GM19452 (cell line): ENCODE measurements around the gene EMILIN1.
A peak's percentile ranks its signal among the peaks of the same experiment; 100 is the strongest.
"Not testable (repeated sequence)": the region's sequence is repeated elsewhere in the genome, so short reads cannot be mapped to it uniquely, and the experiment has no call there.

Source experiments
- ATAC-seq: cut with Tn5 transposase; IDR thresholded peaks from one replicate; pipeline ENCODE4 v1.9.1; 2021; ENCODE audit not compliant: unreplicated experiment

EMILIN1 gene

DNA sequence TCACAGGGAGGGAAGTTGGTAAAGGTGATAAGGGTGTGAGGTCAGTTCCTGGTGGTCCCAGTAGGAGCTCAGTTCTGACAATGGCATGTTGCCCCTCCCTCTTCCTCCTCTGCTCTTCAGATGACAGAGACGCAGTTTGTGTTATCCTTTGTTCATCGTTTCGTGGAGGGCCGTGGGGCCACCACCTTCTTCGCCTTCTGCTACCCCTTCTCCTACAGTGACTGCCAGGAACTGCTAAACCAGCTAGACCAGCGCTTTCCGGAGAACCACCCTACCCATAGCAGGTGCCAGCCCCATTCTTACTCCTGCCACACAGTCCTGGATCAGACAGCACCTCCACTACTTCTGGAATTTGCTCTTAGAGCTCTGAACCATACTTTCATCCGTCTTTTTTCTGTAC, 24.6 kb upstream of the EMILIN1 start:
- ATAC-seq = no peak

DNA sequence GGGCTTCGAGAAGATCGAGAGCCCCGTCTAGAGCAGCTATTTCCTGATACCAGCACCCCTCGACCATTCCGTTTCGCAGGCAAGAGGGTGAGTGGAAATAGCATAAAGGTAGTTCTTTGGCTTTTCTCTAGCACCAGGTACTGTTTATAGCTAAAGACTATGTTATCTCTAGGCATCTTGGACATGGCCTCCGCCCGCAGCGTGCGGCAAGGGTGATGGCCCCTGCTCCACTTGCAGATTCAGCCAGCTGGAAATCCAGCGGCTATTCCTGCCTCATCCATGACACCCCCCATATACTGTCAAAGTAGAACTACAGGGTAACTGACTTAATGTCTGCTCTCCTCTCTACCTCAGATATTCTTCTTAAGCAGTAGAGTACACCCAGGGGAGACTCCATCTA, 23.7 kb upstream of the EMILIN1 start:
- no peak for ATAC-seq

DNA sequence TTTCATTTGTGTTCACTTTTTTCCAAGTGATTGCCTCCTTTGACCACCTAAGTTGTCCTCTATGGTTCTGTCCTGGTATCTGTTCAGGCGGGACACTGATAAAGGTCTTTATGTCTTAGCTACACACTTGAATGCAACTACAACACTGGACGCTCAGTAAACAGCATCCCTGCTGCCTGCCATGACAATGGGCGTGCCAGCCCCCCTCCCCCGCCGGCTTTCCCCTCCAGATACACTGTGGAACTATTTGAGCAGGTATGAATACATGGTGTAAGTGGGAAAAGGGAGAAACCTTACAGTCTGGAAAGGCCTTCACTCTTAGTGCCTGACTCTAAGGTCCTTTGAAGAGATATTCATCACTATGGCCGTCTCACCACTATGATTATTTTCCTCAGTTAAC, 21.2 kb upstream of the EMILIN1 start:
- ATAC-seq = no peak

DNA sequence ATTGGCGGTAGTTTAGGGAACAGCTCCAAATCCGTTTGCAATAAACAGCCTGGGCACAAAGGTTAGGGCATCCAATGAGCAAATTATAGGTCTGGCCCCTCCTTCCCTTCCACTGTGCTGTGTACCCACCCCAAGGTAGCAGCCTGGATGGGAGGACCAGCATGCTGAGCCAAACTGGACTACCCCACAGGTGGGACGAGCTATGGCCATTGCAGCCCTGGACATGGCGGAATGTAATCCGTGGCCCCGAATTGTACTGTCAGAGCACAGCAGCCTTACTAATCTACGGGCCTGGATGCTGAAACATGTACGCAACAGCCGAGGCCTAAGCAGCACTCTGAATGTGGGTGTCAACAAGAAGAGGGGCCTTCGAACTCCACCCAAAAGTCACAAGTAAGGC, 20.2 kb upstream of the EMILIN1 start:
- no peak for ATAC-seq

DNA sequence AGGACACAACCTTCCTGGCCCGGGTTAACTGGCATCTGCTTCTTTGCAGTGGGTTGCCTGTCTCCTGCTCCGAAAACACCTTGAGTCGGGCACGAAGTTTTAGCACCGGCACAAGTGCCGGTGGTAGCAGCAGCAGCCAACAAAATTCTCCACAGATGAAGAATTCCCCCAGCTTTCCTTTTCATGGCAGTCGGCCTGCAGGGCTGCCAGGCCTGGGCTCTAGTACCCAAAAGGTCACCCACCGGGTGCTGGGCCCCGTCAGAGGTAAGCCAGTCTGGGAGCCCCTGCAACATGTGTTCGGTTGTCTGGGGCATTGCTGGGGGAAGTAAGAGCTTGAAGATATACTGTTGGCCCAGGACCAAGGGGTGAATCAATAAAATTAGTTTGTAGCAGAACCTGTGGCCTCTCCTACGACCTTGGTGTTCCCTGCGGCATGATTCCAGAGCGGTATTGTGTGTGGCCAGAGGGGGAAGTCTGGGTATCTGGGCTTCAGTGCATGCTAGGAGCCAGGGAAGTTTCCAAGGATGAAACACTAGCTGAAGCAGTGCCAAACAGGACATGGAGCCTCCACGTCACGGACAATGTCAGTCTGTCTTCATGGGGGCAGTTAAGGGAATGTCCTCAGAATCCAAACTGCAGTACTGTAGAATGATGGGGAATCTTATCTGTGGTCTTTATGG, 19.1 kb upstream of the EMILIN1 start:
- ATAC-seq = no peak

DNA sequence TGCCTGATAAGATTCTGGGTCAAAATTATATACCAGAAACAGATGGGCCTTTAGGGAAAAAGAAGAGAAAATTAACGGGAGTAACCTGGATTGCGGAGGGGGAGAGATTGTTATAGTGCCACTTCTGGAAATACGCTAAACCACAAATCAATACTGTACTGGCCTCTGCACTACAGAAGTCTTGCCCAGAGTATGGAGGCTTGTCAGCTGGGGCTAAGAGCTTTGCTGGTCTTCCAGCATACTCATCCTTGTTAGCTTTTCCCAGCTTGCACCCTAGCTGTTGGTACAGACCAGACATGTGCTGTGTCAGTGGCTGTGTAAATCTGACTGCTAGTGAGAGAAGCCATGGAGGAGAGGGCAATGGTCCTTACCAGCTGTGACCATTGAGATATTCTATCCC, 18.1 kb upstream of the EMILIN1 start:
- no peak for ATAC-seq

DNA sequence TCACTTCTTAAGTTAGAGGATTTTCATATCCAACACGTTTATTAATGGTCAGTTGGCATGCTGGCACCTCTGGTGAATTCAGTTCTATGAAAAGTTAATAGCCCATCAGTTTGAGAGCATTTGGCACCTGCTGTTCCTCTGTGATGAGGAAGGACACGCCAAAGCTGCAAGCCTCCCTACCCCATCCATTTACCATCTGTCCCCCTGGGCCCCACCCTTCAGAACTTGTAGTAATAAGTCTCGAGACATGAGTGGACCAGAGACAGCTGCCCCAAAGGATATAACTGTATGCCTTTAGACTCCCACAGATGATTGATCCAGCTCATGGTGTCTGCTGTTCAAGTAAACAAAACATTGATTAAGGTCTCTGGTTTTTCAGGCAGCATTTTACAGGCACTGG, 13.3 kb upstream of the EMILIN1 start:
- ATAC-seq = no peak

DNA sequence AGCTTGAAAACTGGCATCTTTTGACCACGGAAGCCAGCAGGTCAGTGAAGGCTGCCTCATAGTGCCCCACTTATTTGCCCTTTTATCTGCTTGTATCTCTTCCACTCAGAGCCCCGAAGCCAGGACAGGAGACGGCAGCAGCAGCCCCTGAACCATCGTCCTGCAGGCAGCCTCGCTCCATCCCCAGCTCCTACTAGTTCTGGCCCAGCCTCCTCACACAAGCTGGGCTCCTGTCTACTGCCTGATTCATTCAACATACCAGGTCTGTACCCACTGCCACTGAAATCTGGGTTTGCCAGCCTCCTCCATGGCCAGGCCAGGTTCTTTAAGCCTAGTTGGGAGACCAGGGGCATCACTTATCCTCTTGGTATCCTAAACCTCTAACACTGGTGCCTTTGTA, 11.0 kb upstream of the EMILIN1 start:
- no peak for ATAC-seq

DNA sequence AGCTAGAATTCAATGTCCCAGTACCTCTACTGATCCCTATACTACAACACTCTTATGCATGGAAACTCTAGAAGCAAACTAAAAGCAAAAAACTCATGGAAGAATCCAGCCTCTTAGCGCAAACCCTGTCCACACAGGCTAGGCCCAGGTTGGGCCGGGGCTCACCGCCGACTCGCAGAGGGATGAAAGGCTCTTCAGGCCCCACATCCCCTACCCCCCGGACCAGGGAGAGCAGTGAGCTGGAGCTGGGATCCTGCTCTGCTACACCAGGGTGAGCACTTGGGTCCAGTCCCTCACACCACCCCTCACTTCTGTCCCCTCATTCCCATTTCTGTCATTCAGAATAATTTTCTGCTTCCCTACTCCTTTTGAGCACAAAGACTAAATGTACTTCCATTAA, 9.0 kb upstream of the EMILIN1 start:
- no peak for ATAC-seq

DNA sequence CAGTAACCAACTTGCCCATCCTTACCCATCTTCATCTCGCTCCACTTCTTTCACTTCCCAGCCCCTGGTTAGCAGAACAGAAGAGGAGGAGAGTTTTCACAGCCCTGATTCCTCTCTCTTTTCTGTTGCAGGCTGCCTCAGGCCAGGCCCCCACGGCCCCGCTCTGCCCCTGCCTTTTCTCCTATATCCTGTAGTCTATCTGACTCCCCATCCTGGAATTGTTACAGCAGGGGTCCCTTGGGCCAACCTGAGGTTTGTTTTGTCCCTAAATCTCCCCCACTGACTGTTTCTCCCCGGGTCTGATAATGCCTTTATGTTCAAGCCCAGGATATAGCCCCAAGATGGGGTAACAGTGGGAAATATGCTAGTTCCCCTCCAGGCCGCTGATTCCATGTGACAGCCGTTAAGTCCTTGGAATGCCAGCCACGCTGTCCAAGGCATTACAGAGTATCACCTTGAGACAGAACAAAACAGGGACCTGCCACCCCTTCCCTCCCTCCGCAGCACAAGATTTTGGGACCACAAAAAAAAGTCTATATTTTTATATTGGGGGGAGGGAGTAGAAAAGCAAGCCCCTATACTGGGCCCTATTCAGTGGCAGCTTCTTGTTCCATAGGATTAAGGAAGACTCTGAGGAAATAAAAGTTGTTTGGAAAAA, 8.3 kb upstream of the EMILIN1 start:
- no peak for ATAC-seq

DNA sequence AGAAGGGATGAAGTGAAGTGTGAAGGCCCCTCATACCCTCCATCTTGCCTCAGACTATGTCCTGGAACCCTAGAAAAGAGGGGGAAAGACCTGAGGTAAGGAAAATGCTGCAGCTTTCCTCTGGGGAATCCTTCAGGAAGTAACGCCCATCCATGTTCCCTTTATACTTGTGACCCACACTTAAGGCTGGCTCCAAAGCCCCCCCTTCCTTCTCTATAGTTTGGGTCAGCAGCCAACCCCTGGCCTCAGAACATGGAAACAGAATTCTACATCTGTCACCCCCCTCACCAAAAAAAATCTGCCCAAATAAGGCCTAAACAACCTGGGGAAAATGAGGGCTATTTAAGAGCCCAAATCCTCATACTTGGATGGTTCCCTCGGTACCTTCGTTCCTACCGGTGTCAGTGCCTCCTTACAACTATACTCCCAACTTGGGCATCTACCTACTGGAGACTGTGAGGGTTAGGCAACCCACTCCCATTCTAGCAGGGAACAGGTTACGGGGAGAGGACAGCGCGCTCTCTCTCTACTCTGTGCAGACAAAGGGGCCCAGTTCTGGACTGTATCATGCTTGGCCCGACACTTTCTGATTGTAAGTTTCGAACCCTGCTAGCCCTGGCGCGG, 7.7 kb upstream of the EMILIN1 start:
- ATAC-seq = no peak

DNA sequence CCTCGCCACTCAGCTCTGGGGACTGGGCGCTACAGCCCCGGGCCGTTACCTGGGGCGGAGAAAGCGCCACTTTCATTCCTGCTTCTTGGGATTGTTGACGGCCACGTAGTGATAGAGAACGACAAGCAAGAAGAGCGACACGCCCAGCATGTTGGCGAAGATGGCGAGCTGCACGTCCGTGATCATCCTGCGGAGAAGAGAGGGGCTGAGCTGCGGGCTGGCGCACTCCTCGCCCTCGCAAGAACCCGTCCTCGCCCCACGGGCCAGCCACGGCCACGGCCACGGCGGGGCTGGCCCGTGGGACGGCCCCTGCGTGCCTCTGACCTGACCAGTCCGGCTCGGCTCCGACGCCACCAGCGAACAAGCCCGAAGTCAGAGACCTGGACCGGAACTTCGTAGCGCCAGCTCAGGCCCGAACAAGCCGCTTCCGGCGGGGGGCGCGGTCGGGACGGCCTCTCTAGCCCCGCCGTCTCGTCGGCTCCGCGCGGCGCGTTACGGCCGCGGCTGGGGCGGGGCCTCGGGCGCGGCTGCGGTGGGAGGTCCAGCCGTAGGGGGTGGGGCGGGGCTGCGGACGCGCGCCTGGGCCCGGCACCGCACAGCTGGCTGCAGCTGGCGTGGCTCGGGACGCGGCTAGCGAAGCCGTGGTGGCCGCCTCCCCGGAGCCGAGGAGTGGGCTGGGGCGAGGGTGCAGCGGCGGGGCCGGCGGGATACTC, 7.0 kb upstream of the EMILIN1 start, which contains the start of gene OST4:
OST4 (minus strand) TSS at position 378 of the 713 bp plus-strand sequence.
- peak; percentile 80 for ATAC-seq

DNA sequence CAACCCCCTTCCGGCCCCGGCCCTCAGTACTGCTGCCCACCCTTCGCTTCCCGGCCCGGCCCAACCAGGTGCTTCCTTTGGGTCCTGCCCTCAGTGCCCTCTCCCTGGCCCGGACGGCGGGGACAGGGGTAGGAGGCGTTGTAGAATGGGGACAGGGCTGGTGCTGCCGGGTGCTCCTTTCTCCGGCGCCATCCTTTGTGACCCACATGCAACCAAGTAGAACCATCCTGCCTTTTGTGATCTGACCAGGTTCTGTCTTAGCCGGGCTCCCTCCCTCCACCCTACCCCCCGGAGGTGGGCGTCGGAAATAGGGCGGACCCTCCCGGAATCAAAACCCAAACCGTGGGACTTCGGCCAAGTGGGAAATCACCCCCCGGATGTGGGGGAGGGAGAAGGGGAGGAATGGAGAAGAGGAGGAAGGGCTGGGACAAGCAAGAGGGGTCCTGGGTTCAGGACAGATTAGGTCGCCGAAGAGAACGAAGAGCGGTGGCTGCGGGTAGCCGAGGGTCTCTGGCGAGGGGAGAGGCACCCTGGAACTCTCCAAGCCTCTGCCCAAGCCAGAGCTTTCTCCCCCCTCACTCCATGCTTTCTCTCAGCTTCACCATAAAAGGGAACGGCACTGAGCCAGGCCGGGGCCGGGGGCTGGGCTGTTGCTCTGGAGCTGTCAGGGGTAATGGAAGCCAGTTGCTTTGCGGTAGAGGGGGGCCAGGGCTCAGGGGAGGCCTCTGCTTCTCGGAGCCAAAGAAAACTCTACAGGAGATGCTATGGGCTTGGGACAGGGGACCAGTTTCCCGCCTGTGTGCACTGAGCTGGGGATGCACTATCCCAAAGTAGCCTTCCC, 6.2 kb upstream of the EMILIN1 start:
- ATAC-seq = no peak

DNA sequence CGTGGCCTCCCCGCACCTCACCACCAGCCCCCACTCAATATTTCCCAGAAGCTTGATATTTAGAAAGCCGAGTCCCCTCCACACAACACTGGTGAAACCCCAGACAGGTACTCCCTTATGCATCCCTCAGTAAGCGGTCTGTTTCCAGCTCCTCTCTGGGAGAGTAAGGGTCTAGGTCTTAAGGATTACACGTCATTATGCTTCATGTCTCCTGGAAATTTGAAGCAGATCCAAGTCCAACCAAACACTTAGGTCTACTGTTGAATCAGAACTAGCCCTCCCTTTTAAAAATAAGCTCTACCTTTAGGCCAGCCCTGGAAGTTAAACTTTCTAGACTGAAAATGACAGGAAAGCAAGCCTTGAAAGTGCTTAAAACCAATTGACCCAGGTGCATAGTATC, 5.5 kb upstream of the EMILIN1 start:
- ATAC-seq = no peak

DNA sequence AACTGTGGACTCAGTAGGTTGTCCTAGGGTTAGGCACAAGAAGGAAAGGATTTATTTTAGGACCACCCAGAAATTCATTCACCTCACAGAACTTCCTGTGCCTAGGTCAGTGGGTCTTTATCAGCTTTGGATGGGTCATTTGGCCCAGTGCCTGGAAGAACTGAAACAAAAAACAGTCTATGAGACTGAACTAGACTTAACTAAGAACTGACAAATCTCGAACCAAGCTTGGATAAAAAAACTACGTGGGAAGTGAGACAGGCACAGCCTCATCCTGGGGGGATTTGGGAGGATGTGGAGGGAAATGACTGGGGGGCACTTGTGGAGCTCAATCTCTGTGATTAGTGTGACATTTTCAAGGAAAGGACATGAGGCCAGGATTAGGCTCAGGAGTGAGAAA, 4.6 kb upstream of the EMILIN1 start:
- ATAC-seq = no peak

DNA sequence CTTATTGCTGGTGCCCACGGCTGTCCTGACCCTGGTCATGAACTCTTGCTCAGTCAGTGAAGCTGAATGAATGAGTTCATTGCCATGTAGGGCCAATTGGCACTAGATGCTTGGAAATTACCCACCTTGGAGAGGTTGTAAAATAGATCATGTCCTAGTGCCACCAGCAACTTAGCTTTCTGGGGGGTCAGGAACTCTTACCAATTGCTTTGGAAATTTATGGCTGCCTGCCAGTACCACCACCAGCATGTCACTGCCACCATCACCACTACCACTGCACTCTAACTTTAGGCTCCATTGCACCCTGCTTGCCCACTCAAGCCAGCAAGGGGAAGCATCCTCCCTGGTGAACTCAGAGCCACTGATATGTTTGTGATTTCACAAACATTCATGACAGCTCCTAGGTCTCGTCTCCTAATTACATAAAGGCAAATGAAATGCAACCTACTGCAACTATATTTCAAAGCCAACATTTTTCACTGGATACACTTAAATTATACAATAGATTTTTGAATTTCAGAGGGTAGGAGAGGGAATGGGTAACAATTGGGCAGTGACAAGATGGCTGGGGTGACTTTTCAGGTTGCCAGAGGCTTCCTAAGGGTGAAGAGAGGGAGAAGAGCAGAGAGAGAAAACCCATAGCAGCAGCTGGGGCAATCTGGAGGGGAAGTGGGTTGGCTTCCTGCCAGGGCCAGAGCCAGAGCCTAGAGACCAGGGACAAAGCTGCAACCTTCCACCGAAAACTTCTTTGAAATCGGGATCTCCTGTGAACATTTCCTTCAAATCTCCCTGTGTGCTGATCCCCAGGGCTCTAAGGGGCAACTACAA, 3.5 kb upstream of the EMILIN1 start:
- ATAC-seq = no peak

DNA sequence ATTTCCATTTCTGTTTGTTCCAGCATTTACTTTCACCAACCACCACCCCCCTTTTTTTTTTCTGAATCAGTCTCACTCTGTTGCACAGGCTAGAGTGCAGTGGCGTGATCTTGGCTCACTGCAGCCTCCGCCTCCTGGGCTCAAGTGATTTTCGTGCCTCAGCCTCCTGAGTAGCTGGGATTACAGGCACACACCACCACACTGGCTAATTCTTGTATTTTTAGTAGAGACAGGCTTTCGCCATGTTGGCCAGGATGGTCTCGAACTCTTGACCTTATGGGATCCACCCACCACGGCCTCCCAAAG, 2.9 kb upstream of the EMILIN1 start:
- ATAC-seq = not testable (repeated sequence)

DNA sequence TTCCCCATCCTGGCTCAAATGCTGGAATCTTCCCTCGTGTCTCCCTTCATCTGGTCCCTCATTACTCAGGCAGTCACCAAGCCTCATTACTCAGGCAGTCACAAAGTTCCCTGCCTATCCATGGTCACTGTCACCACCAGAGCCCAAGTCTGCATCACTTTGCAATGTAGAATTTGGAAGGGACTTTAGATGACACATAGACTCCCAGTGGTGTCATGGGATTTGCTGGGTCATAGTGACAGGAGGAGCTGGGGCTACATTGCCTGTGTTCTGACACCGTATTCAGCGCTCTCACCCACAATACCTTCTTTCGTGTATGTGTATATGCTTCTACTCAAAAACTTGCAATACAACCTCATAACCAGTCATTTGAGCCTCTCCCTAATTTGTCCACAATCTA, 2.1 kb upstream of the EMILIN1 start:
- ATAC-seq = no peak

DNA sequence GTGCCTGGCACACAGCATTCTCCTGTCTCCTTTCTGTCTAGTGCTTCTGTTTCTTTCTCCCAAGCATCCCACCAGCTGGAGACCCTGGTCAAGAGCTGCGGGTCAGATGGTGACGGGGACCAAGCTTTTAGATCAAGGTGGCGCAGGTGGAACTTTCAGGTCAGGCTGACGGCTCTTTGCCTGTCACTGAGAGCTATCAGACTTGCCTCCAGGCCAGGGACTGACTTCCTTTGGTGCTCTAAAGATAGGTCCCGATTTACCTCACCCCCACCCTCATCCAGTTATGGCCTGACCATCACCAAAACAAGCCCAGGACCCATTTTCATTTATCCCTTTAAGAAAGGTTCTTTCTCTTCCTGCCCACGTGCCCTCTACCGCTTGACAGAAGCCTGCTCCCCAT, 1.2 kb upstream of the EMILIN1 start:
- ATAC-seq = no peak
